ENCODE results near the gene RGPD8. TPM values are rescaled to one million over a fixed set of nuclear protein-coding genes. Genes with fewer than 3 reads are reported as not detected.
"Not testable (repeated sequence)": the region's sequence is repeated elsewhere in the genome, so short reads cannot be mapped to it uniquely, and the experiment has no call there.

RGPD8 gene
- total RNA-seq, 2 experiments from 2014 or later, result 12.5 to 13.0 TPM

GRCh38 chr2:112462178-112462577 lies 28.7 kb upstream of the RGPD8 start:
- no peaks in the 10 kb centered on the region for H3K36me3 Mint-ChIP-seq (ENCODE audit: low read depth)
- H3K9me3 Mint-ChIP-seq, result no peaks in the 10 kb centered on the region
- H3K27ac Mint-ChIP-seq, result no peak overlapping the region
- peaks cover 3% of the 10 kb centered on the region for H3K27me3 Mint-ChIP-seq (ENCODE audit: low read depth)
- H3K4me1 Mint-ChIP-seq (ENCODE audit: low read depth), result no peaks in the 10 kb centered on the region
- CTCF ChIA-PET, result interaction anchor here (0.9 kb wide), 1 partner anchor 138 kb away, joined by 3 read pairs; no protein-coding TSS in a partner anchor
- H3K4me3 Mint-ChIP-seq, result no peak overlapping the region
- DNase-seq, result no peak
- intact Hi-C loops (cut with micrococcal nuclease), result no loop called here

- CTCF ChIA-PET, result no interaction called here
- Mint-ChIP-seq H3K36me3 (ENCODE audit: low read depth) (no peaks in the 10 kb centered on the region), H3K4me1 (ENCODE audit: low read depth) (no peaks in the 10 kb centered on the region), H3K9me3 (no peaks in the 10 kb centered on the region), H3K4me3 (no peak overlapping the region), H3K27ac (no peak overlapping the region), H3K27me3 (ENCODE audit: low read depth) (peaks cover 3% of the 10 kb centered on the region)
- no peak for DNase-seq
- intact Hi-C loops (cut with micrococcal nuclease), result no loop called here
Observed at GRCh38 chr2:112459372-112459771, 25.9 kb upstream of the RGPD8 start.

GRCh38 chr2:112454586-112454985 lies 21.1 kb upstream of the RGPD8 start:
- CTCF ChIA-PET, result interaction anchor here (0.5 kb wide), 1 partner anchor 449 kb away, joined by 3 read pairs; no protein-coding TSS in a partner anchor

GRCh38 chr2:112451317-112451716 lies 17.9 kb upstream of the RGPD8 start:
- intact Hi-C loops (cut with micrococcal nuclease), result no loop called here
- CTCF ChIA-PET, result no interaction called here
- Mint-ChIP-seq H3K27me3 (ENCODE audit: low read depth) (no peaks in the 10 kb centered on the region), H3K27ac (no peak overlapping the region), H3K9me3 (peaks cover 3% of the 10 kb centered on the region), H3K36me3 (ENCODE audit: low read depth) (no peaks in the 10 kb centered on the region), H3K4me3 (no peak overlapping the region), H3K4me1 (ENCODE audit: low read depth) (no peaks in the 10 kb centered on the region)
- DNase-seq, result no peak

More at GRCh38 chr2:112454586-112454985, 21.1 kb upstream of the RGPD8 start:
- no peaks in the 10 kb centered on the region for H3K27me3 Mint-ChIP-seq (ENCODE audit: low read depth)
- no peak for DNase-seq
- peaks cover 3% of the 10 kb centered on the region for H3K9me3 Mint-ChIP-seq
- no peaks in the 10 kb centered on the region for H3K4me1 Mint-ChIP-seq (ENCODE audit: low read depth)
- H3K27ac Mint-ChIP-seq, result no peak overlapping the region
- H3K36me3 Mint-ChIP-seq (ENCODE audit: low read depth), result no peaks in the 10 kb centered on the region
- no peak overlapping the region for H3K4me3 Mint-ChIP-seq
- intact Hi-C loops (cut with micrococcal nuclease), result no loop called here

- no peak for DNase-seq
- Mint-ChIP-seq H3K4me1 (ENCODE audit: low read depth) (no peaks in the 10 kb centered on the region), H3K4me3 (no peak overlapping the region), H3K9me3 (peaks cover 3% of the 10 kb centered on the region), H3K36me3 (ENCODE audit: low read depth) (no peaks in the 10 kb centered on the region), H3K27me3 (ENCODE audit: low read depth) (no peaks in the 10 kb centered on the region), H3K27ac (no peak overlapping the region)
- intact Hi-C loops (cut with micrococcal nuclease), result no loop called here
- CTCF ChIA-PET, result no interaction called here
Observed at GRCh38 chr2:112449854-112450253, 16.4 kb upstream of the RGPD8 start.

GRCh38 chr2:112444256-112444655 lies 10.8 kb upstream of the RGPD8 start:
- intact Hi-C loops (cut with micrococcal nuclease); H3K36me3 Mint-ChIP-seq (ENCODE audit: low read depth); H3K27ac Mint-ChIP-seq; DNase-seq; H3K4me1 Mint-ChIP-seq (ENCODE audit: low read depth); H3K4me3 Mint-ChIP-seq; CTCF ChIA-PET; H3K9me3 Mint-ChIP-seq; H3K27me3 Mint-ChIP-seq (ENCODE audit: low read depth): not testable (repeated sequence)

- not testable (repeated sequence) for DNase-seq; H3K27ac Mint-ChIP-seq; H3K9me3 Mint-ChIP-seq; H3K36me3 Mint-ChIP-seq (ENCODE audit: low read depth); H3K4me3 Mint-ChIP-seq; H3K4me1 Mint-ChIP-seq (ENCODE audit: low read depth); H3K27me3 Mint-ChIP-seq (ENCODE audit: low read depth)
- intact Hi-C loops (cut with micrococcal nuclease), result loop anchor here (10.0 kb wide), 1 partner anchor 554 kb away; the partner anchor contains the start of gene ANAPC1
- CTCF ChIA-PET, result interaction anchor here (0.7 to 1.1 kb wide), 2 partner anchors 18 to 191 kb away, joined by 3 read pairs; no protein-coding TSS in a partner anchor
Observed at GRCh38 chr2:112438603-112439261, 5.3 kb upstream of the RGPD8 start.

- intact Hi-C loops (cut with micrococcal nuclease), result loop anchor here (10.0 kb wide), 1 partner anchor 553 kb away; the partner anchor contains the start of gene ANAPC1
- H3K36me3 Mint-ChIP-seq (ENCODE audit: low read depth); H3K4me1 Mint-ChIP-seq (ENCODE audit: low read depth); CTCF ChIA-PET; H3K9me3 Mint-ChIP-seq; H3K4me3 Mint-ChIP-seq; H3K27me3 Mint-ChIP-seq (ENCODE audit: low read depth); H3K27ac Mint-ChIP-seq; DNase-seq: not testable (repeated sequence)
Observed at GRCh38 chr2:112437405-112437831, 4.0 kb upstream of the RGPD8 start.

GRCh38 chr2:112436993-112437392 lies 3.5 kb upstream of the RGPD8 start:
- H3K27ac Mint-ChIP-seq; DNase-seq; H3K27me3 Mint-ChIP-seq (ENCODE audit: low read depth); H3K9me3 Mint-ChIP-seq; H3K4me3 Mint-ChIP-seq; H3K36me3 Mint-ChIP-seq (ENCODE audit: low read depth); CTCF ChIA-PET; H3K4me1 Mint-ChIP-seq (ENCODE audit: low read depth): not testable (repeated sequence)
- intact Hi-C loops (cut with micrococcal nuclease), result loop anchor here (10.0 kb wide), 1 partner anchor 552 kb away; the partner anchor contains the start of gene ANAPC1

GRCh38 chr2:112435716-112436431 lies 2.4 kb upstream of the RGPD8 start:
- H3K27ac Mint-ChIP-seq; CTCF ChIA-PET; H3K9me3 Mint-ChIP-seq; H3K4me3 Mint-ChIP-seq; H3K27me3 Mint-ChIP-seq (ENCODE audit: low read depth); H3K36me3 Mint-ChIP-seq (ENCODE audit: low read depth); DNase-seq: not testable (repeated sequence)
- intact Hi-C loops (cut with micrococcal nuclease), result loop anchor here (10.0 kb wide), 1 partner anchor 551 kb away; the partner anchor contains the start of gene ANAPC1
- peaks cover 13% of the 10 kb centered on the region for H3K4me1 Mint-ChIP-seq (ENCODE audit: low read depth)

- H3K27ac Mint-ChIP-seq; H3K27me3 Mint-ChIP-seq (ENCODE audit: low read depth); H3K9me3 Mint-ChIP-seq; DNase-seq; CTCF ChIA-PET; H3K36me3 Mint-ChIP-seq (ENCODE audit: low read depth); H3K4me3 Mint-ChIP-seq: not testable (repeated sequence)
- peaks cover 15% of the 10 kb centered on the region for H3K4me1 Mint-ChIP-seq (ENCODE audit: low read depth)
- intact Hi-C loops (cut with micrococcal nuclease), result loop anchor here (10.0 kb wide), 1 partner anchor 550 kb away; the partner anchor contains the start of gene ANAPC1
Observed at GRCh38 chr2:112434890-112435715, 1.7 kb upstream of the RGPD8 start.

Measured in activated naive CD4-positive, alpha-beta T cell treated with anti-CD3 and anti-CD28 coated beads for 36 hours (primary cell).